Fibroblast of lung (primary cell): ENCODE results near the gene CAMK2G. TPM values are rescaled to one million over a fixed set of nuclear protein-coding genes. Genes with fewer than 3 reads are reported as not detected.

Experiments used
- DNase-seq, 2 donors: peaks; one replicate each; pipeline versions ENCODE4 v3.0.0 to v3.0.0-alpha.2; 2010; ENCODE audit warnings: low read depth in 2 of 2
- H2AFZ ChIP-seq: 2 replicates; pipeline ENCODE4 v1.5.1; 2012; ENCODE audit warnings: low read length, control low read depth, inconsistent platforms
- H3K27ac ChIP-seq: 2 replicates; pipeline ENCODE4 v1.5.1; 2011; ENCODE audit warnings: low read length, control low read depth; ENCODE audit not compliant: insufficient read depth
- H3K27me3 ChIP-seq: 2 replicates; pipeline ENCODE4 v1.5.1; 2011; ENCODE audit warnings: mild to moderate bottlenecking, low read length; ENCODE audit not compliant: control insufficient read depth, insufficient read depth
- H3K36me3 ChIP-seq: 2 replicates; pipeline ENCODE4 v1.5.1; 2011; ENCODE audit warnings: low read length; ENCODE audit not compliant: control insufficient read depth, insufficient read depth
- H3K4me1 ChIP-seq: 2 replicates; pipeline ENCODE4 v1.5.1; 2011; ENCODE audit warnings: low read length; ENCODE audit not compliant: control insufficient read depth, insufficient read depth; ENCODE audit errors: extremely low read depth
- H3K4me2 ChIP-seq: 2 replicates; pipeline ENCODE4 v1.5.1; 2011; ENCODE audit warnings: low read length, control low read depth; ENCODE audit not compliant: insufficient read depth; ENCODE audit errors: extremely low read depth
- H3K4me3 ChIP-seq, 4 experiments: fragments of 200-600 bp in 1 of 4; sonication (generic) in 1 of 4; replicated peaks in 1 of 4; 2 replicates each; pipeline ENCODE4 v1.5.1; 2011 to 2016; ENCODE audit warnings: low read length in 4 of 4, low read depth in 3 of 4, mild to moderate bottlenecking in 3 of 4, control low read depth in 2 of 4, inconsistent platforms in 1 of 4, mixed read lengths in 1 of 4; ENCODE audit not compliant: insufficient read depth in 1 of 4; ENCODE audit errors: control extremely low read depth in 1 of 4
- H3K79me2 ChIP-seq: 2 replicates; pipeline ENCODE4 v1.5.1; 2012; ENCODE audit warnings: mild to moderate bottlenecking, low read length, inconsistent platforms; ENCODE audit not compliant: control insufficient read depth, insufficient read depth
- H3K9ac ChIP-seq: 2 replicates; pipeline ENCODE4 v1.5.1; 2011; ENCODE audit warnings: mild to moderate bottlenecking, low read length, control low read depth; ENCODE audit not compliant: insufficient read depth
- H3K9me3 ChIP-seq: 2 replicates; pipeline ENCODE4 v1.5.1; 2012; ENCODE audit warnings: low read depth, low read length; ENCODE audit not compliant: control insufficient read depth, insufficient read depth
- H4K20me1 ChIP-seq: 2 replicates; pipeline ENCODE4 v1.5.1; 2011; ENCODE audit warnings: low read length; ENCODE audit not compliant: control insufficient read depth, insufficient read depth; ENCODE audit errors: extremely low read depth
- EZH2 ChIP-seq: IDR thresholded peaks from 2 replicates; pipeline ENCODE4 v1.5.1; 2012; ENCODE audit warnings: low read length, control low read depth, mild to moderate bottlenecking; ENCODE audit errors: missing control alignments
- polyA plus RNA-seq, 2 donors: library from polyadenylated mRNA; depleted of rRNA in 1 of 2; stranded (reverse) in 1 of 2; unstranded in 1 of 2; fragments of >200 nt; gene quantifications; 2 replicates each; pipeline ENCODE4 v1.2.1, GENCODE V29; 2011 to 2012; ENCODE audit warnings: missing spikeins in 1 of 2
- total RNA-seq: library from RNA; depleted of rRNA; stranded (reverse); fragments of >200 nt; gene quantifications from 2 replicates; pipeline ENCODE4 v1.2.1, GENCODE V29; 2014
- TF ChIP-seq, protein P1 (sequence below), 2 donors: IDR thresholded peaks in 1 of 2; conservative IDR thresholded peaks in 1 of 2; 1 replicate in 1 of 2; 2 replicates in 1 of 2; pipeline ENCODE4 v1.5.1; 2011 to 2012; ENCODE audit warnings: low read length in 2 of 2, control low read depth in 1 of 2, inconsistent platforms in 1 of 2, low read depth in 1 of 2, mild to moderate bottlenecking in 1 of 2

The CAMK2G gene
- total and polyA plus RNA-seq, 2 donors (not counting 1 experiment from before 2014, with no cell fraction given) = 25.9 to 32.2 TPM

DNA sequence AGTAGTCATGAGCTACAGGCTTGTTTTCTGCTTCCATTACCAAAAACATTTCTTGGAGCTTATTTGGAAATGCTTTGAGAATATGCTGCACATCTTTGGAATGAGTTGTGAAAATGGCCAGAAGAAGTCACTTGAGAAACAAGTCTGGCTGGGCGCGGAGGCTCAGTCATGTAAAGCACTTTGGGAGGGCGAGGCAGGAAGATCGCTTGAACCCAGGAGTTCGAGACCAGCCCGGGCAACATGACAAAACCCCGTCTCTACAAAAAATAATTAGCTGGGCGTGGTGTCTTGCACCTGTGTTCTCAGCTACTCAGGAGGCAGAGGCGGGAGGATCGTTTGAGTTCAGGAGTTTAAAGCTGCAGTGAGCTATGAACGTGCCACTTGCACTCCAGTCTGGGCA, 93.4 kb downstream of the CAMK2G start:
- H3K27ac ChIP-seq = peak overlapping the region; percentile 76
- TF ChIP-seq EZH2 = no peak
- TF ChIP-seq, protein P1, sequence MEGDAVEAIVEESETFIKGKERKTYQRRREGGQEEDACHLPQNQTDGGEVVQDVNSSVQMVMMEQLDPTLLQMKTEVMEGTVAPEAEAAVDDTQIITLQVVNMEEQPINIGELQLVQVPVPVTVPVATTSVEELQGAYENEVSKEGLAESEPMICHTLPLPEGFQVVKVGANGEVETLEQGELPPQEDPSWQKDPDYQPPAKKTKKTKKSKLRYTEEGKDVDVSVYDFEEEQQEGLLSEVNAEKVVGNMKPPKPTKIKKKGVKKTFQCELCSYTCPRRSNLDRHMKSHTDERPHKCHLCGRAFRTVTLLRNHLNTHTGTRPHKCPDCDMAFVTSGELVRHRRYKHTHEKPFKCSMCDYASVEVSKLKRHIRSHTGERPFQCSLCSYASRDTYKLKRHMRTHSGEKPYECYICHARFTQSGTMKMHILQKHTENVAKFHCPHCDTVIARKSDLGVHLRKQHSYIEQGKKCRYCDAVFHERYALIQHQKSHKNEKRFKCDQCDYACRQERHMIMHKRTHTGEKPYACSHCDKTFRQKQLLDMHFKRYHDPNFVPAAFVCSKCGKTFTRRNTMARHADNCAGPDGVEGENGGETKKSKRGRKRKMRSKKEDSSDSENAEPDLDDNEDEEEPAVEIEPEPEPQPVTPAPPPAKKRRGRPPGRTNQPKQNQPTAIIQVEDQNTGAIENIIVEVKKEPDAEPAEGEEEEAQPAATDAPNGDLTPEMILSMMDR (conservative IDR thresholded peaks at IDR 0.05 in 1 of 2, IDR thresholded peaks at IDR 0.05 in 1 of 2; ENCODE audit: low read depth in 1 of 2, low read length in 2 of 2) = no peak
- no peaks in the 10 kb centered on the region for H3K9me3 ChIP-seq
- H2AFZ ChIP-seq = no peak overlapping the region
- peak overlapping the region; percentile 73 to 99 (median 91) for H3K4me3 ChIP-seq
- no peak overlapping the region for H3K9ac ChIP-seq
- H3K4me1 ChIP-seq = peaks cover 4% of the 10 kb centered on the region
- no peaks in the 10 kb centered on the region for H4K20me1 ChIP-seq
- no peaks in the 10 kb centered on the region for H3K27me3 ChIP-seq
- DNase-seq = no peak
- peak overlapping the region; percentile 98 for H3K4me2 ChIP-seq
- peaks cover 2% of the 10 kb centered on the region for H3K36me3 ChIP-seq
- peaks cover 54% of the 10 kb centered on the region for H3K79me2 ChIP-seq

GRCh38 chr10:73780301-73780700, 94.1 kb downstream of the CAMK2G start:
- no peaks in the 10 kb centered on the region for H4K20me1 ChIP-seq
- peak overlapping the region in 2 of 4 experiments; percentile 93 to 99 for H3K4me3 ChIP-seq
- peaks cover 58% of the 10 kb centered on the region for H3K79me2 ChIP-seq
- no peaks in the 10 kb centered on the region for H3K27me3 ChIP-seq
- DNase-seq = no peak
- H3K36me3 ChIP-seq = peaks cover 3% of the 10 kb centered on the region
- H3K27ac ChIP-seq = no peak overlapping the region
- H2AFZ ChIP-seq = no peak overlapping the region
- peak overlapping the region; percentile 98 for H3K4me2 ChIP-seq
- peaks cover 8% of the 10 kb centered on the region for H3K4me1 ChIP-seq
- no peaks in the 10 kb centered on the region for H3K9me3 ChIP-seq
- no peak overlapping the region for H3K9ac ChIP-seq
- no peak for TF ChIP-seq EZH2
- TF ChIP-seq, protein P1 (conservative IDR thresholded peaks at IDR 0.05 in 1 of 2, IDR thresholded peaks at IDR 0.05 in 1 of 2; ENCODE audit: low read depth in 1 of 2, low read length in 2 of 2) = no peak

DNA sequence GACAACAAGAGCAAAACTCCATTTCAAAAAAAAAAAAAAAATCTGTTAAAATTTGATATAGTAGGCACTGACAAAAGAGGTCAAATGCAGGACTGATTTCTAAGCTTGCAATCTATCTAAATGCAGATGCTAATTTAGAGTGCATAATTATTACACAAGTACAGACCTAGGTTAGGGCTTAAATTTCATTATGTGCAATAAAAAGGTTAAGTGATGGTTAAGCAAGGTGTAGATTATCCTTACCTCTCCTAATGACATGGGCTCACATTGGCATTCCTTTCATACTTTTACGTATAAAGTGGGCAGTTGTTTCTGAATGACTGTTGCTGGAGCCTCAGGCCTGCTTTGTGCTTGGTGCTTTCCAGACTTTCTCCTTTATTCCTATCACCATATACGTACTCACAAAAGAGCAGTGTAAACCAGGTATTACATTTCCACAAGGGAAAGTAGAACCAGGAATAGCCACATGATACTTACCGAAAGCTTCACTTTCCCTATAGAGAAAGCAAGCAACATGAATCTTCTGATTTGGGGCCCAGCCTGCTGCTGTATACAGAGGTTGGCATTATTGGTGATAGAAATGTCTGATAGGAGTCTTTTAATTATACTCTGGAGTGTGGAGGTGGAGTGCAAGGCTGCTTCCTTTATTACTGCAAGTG, 94.7 kb downstream of the CAMK2G start:
- Histone ChIP-seq H3K9me3 (no peaks in the 10 kb centered on the region), H3K79me2 (peaks cover 64% of the 10 kb centered on the region), H3K4me1 (peaks cover 11% of the 10 kb centered on the region), H3K36me3 (peaks cover 5% of the 10 kb centered on the region), H3K4me2 (peak overlapping the region; percentile 4), H2AFZ (no peak overlapping the region), H3K9ac (no peak overlapping the region), H3K27ac (no peak overlapping the region), H4K20me1 (no peaks in the 10 kb centered on the region), H3K4me3 (no peak overlapping the region), H3K27me3 (no peaks in the 10 kb centered on the region)
- no peak for TF ChIP-seq EZH2
- TF ChIP-seq, protein P1 (conservative IDR thresholded peaks at IDR 0.05 in 1 of 2, IDR thresholded peaks at IDR 0.05 in 1 of 2; ENCODE audit: low read depth in 1 of 2, low read length in 2 of 2) = no peak
- no peak for DNase-seq
